Measurements from ENCODE around the gene VCX2.
"Not testable (repeated sequence)": the region's sequence is repeated elsewhere in the genome, so short reads cannot be mapped to it uniquely, and the experiment has no call there.

The VCX2 gene

GRCh38 chrX:8171169-8171568, at the start of gene VCX2:
Gene VCX2, minus strand, starts transcription at chrX:8171267. Its CDS starts 624 bp downstream, at chrX:8170643.
- not testable (repeated sequence) for DNase-seq

- no peak for DNase-seq
Observed at GRCh38 chrX:8204943-8205342, 33.9 kb upstream of the VCX2 start.

- DNase-seq: no peak
Observed at GRCh38 chrX:8204169-8204935, 33.3 kb upstream of the VCX2 start.

GRCh38 chrX:8201896-8202331, 30.8 kb upstream of the VCX2 start:
- no peak for DNase-seq

- DNase-seq: no peak
Observed at GRCh38 chrX:8196776-8197175, 25.7 kb upstream of the VCX2 start.

GRCh38 chrX:8194216-8194615, 23.1 kb upstream of the VCX2 start:
- DNase-seq: no peak

- no peak for DNase-seq
Observed at GRCh38 chrX:8192276-8192675, 21.2 kb upstream of the VCX2 start.

- DNase-seq: no peak
Observed at GRCh38 chrX:8191022-8191421, 20.0 kb upstream of the VCX2 start.

- DNase-seq: no peak
Observed at GRCh38 chrX:8190341-8190830, 19.3 kb upstream of the VCX2 start.

GRCh38 chrX:8189096-8189830, 18.2 kb upstream of the VCX2 start:
- DNase-seq: no peak

GRCh38 chrX:8183346-8183745, 12.3 kb upstream of the VCX2 start:
- no peak for DNase-seq

- no peak for DNase-seq
Observed at GRCh38 chrX:8179656-8180055, 8.6 kb upstream of the VCX2 start.

GRCh38 chrX:8154011-8154410, 17.1 kb downstream of the VCX2 start:
- DNase-seq: not testable (repeated sequence)

GRCh38 chrX:8147226-8147625, 23.8 kb downstream of the VCX2 start:
- DNase-seq: no peak

GRCh38 chrX:8144925-8145324, 26.1 kb downstream of the VCX2 start:
- DNase-seq: no peak

- no peak for DNase-seq
Observed at GRCh38 chrX:8141896-8142295, 29.2 kb downstream of the VCX2 start.

- no peak for DNase-seq
Observed at GRCh38 chrX:8140986-8141744, 29.9 kb downstream of the VCX2 start.

GRCh38 chrX:8139716-8140115, 31.4 kb downstream of the VCX2 start:
- no peak for DNase-seq

- DNase-seq: no peak
Observed at GRCh38 chrX:8138252-8138651, 32.8 kb downstream of the VCX2 start.

GRCh38 chrX:8126648-8127047, 44.4 kb downstream of the VCX2 start:
- no peak for DNase-seq

- no peak for DNase-seq
Observed at GRCh38 chrX:8126092-8126491, 45.0 kb downstream of the VCX2 start.

- no peak for DNase-seq
Observed at GRCh38 chrX:8125566-8125965, 45.5 kb downstream of the VCX2 start.

GRCh38 chrX:8122538-8122937, 48.5 kb downstream of the VCX2 start:
- DNase-seq: no peak

All from midbrain (tissue), 1 donor.